ENCODE data around the gene ERICH6.
A peak's percentile ranks its signal among the peaks of the same experiment; 100 is the strongest.

The ERICH6 gene

DNA sequence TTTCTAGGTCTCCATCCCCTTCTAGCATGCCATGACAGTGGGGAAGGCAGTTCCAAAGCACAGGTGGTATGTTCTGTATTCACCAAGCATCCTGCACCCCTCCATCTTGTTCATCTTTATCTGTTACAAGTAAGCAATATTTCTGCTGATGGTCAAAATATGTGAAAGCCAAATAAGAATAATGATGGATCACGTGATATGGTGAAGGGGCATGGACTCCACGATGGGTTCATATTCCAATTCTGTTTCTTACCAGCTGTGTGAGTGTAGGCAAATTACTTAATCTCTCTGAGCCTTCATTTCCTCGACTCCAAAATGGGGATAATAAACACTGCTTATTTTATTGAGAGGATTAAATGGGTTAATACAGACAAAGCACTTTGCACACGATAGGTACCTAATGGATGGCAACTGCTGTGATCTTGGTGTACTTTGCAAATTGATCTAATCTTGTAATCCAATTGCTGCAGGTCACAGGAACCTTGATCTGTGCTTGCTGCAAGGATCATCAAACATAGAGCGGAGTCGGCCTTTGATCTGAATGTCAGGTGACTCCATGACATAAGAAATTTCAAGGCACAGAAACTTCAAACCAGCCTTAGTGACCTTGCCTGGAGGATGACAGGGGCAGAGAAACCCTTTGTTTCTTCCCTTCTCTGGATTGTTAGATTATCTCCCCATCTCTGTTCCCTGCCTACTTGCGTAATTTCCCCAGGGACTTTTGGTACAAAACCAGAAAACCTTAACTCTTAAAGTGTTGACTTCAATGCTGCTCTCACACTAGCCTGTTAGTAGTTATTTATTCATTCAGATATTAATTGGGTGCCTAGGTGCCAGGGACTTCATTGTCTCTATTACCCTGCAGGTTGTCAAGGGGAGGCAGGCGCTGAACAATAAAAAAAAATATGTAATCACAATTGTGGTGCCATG is 33.4 kb upstream of the ERICH6 start:
- DNase-seq = no peak

DNA sequence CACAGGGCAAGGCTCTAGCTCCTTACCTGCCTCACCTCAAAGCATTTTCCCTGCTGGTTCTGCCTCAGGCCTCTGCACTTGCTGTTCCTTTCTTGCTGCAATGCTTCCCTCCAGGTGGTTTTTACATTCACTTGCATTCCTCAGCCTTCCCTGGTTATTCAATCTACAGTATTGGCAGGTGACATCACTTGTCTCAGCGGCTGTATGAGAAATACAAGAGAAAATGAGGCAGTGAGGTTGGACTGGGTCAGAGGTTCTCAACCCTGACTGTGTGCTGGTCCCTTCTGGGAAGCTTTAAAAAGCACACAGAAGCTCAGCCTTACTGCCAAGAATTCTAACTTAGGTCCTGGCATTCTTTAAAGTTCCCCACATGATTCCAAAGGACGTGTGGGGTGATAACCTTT is 32.6 kb upstream of the ERICH6 start:
- DNase-seq = no peak

DNA sequence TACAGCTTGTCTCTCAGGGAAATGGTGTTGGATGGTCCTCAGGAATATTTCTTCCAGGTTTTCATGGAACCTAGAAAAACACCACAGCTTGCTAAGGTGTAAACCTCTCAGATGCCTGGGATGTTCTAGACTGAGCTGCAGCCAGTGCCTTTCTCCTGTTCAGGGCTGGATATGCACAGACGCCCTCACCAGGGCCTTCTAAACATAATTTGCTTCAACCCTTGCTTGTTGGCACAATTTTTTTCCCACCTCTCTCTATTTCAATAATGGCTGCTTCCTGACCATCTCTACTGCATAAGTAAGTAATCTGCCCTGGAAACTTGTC is 31.0 kb upstream of the ERICH6 start:
- no peak for DNase-seq

DNA sequence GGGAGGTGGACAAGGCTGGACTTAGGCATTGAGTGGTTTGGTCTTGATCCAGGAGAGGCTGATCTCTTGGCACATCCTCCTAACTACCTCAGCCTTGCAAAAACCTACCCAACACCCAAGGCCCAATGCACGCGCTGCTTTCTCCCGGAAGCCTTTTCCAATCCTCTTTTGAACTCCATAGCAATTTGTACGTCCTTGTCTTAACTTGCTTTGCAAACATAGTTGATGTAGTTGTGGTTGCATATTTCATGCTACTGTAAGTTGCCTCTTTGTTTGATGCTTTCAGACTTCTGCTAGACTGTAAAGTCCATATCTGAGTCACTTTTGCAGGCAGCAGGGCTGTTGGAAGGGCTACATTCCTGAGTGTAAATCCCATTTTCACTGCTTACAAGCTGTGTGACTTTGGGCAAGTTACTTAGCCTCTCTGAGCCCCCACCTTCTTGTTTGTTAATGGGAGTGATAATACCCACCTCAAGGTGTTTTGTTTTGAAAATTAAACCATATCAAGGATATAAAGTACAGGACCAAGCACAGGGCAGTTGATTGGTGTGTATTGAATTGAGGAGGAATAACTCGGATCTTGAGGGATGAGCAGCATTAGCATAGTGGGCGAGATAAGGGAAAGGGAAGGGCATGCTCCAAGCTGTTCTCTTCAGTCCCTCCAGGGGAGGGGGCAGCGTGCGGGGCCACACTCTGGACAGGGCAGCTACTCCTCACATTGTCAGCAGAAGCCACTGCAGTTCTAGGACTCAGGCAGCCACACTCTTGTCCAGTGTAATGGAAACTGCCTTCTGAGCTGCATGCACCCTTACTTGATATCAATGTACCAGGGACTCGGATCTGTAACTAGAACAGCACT is 30.4 kb upstream of the ERICH6 start:
- DNase-seq = no peak

DNA sequence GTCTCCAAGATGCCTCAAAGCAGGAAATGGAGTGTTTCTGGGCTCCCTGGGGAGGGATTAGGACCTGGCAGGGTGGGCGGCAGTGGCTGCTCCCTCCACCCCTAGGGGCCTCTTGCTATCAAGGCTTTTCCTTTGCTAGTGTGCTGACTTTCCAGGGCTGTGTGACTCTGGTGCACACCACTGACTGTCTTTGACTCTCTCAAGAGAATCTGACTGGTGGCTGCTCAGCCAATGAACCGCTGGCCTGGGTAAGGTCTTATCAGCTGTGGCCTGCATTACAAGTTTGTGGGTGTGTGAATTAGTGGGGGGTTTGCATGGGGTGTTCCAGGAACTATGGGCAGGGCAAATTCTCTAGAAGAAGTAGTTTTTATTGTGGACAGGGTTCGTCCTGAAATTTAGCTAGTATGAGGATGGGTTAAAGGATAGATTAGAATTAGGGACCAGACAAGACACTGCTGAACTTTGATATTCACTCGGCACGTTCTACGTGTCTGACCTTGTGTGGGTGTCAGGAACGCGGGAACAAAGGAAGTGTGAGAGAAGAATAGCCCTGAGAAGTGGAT is 29.7 kb upstream of the ERICH6 start:
- DNase-seq = no peak

DNA sequence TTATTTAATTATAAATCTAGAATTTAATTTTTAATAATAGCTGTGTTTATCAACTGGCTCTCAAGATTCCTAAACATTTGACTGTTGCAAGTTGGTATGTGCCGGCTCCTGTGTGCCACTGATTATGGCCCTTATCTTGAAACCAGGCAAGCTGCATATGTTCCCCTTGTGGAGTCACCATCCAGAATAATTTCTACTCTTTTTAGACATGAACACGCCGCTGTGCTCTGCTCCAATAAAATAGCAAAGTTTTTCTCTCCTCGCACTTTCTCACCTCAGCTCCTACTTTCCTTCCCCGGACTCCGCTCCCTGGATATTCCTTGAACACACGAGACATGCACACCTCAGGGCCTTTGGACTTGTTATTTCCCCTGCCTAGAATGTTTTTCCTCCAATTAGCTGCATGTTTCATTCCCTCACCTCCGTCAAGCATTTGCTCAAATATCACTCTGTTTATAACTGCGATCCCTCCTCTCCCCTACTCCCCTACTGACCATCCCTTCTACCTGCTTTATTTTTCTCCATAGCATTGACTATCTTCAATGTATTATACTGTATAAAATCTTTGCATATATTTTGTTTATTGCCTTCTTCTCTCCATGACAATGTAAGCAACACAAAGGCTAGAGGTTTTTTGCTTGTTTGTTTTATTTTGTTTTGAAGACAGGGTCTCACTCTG is 26.1 kb upstream of the ERICH6 start:
- no peak for DNase-seq

DNA sequence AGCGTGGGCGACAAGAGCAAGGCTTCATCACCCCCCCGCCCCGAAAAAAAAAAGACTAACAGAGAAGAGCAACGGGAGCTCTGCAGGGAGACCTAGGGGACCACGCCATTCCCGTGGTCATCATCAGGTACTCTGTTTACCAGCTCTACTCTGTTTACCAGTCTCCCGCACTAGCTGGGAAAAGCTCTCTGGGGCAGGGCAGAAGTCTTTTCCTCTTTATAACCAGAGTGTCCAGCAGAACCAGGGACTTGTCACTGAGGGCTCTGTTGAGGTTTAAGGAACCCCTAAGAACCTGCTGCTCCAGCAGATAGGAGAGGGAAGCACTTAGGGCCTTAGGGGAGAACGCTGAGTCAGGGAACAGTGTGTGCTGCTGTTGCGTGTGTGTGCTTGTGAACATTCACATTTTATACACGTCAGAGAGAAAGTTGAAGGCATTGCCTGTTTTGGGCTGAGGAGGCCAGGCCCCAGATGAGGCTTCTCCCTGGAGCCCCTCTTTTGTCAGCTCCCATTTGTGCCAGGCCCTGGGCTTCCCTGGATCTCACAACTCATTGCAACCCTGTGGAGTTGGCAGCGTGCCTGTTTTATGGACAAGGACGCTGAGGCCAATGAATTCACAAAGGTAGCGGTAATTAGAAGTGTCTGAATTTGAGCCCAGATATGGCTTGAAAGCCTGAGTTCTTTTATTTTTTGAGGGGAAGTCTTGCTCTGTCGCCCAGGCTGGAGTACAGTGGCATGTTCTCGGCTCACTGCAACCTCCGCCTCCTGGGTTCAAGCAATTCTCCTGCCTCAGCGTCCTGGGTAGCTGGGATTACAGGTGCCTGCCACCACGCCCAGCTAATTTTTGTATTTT is 24.2 kb upstream of the ERICH6 start:
- DNase-seq = no peak

DNA sequence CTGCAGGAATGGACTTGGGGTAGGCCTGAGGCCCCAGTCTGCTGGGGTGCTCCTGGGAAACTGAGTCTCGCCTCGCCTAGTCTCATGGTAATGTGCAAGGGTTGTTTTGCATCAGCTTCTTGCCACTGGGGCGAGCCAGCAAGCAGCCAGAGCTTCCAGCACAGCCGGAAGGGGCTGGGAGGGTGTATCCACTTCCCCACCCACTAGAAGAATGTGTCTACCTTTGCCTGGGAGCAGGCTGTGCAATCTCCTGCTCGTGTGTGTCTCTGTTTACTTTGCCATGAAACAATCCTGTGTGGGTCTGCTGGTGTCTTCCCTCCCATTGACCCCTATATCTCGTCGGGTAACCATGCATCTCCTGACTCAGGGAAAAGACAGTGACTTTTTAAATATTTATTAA is 21.8 kb upstream of the ERICH6 start:
- DNase-seq = no peak

DNA sequence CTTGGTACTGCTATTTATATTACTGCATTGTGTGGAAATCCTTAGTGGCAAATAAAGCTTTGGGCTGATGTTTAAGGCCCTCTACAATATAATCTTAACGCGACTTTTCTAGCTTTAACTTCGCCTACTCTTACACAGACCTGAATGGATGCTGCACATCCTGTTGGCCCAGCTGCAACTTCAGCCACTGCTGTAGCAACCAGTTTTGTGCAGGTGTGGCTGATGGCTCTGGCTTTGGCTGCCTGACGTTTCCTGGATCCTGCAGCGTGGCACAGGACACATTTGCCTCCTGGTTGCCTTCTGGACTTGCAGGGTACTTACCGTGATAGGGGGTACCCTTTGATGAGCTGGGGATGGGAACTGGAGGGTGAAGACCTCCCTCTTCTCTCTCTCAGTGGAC is 20.2 kb upstream of the ERICH6 start:
- DNase-seq = no peak

DNA sequence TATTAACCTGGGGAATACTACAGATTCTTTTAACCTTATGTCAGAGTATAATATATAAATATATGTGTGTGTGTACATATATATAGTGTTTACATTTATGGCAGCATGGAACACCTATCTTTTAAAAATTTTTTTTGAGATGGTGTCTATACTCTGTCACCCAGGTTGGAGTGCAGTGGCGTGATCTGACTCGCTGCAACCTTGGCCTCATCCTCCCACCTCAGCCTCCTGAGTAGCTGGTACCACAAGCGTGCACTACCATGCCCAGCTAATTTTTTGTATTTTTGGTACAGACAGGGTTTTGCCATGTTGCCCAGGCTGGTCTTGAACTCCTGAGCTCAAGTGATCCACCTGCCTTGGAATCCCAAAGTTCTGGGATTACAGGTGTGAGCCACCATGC is 18.5 kb upstream of the ERICH6 start:
- no peak for DNase-seq

DNA sequence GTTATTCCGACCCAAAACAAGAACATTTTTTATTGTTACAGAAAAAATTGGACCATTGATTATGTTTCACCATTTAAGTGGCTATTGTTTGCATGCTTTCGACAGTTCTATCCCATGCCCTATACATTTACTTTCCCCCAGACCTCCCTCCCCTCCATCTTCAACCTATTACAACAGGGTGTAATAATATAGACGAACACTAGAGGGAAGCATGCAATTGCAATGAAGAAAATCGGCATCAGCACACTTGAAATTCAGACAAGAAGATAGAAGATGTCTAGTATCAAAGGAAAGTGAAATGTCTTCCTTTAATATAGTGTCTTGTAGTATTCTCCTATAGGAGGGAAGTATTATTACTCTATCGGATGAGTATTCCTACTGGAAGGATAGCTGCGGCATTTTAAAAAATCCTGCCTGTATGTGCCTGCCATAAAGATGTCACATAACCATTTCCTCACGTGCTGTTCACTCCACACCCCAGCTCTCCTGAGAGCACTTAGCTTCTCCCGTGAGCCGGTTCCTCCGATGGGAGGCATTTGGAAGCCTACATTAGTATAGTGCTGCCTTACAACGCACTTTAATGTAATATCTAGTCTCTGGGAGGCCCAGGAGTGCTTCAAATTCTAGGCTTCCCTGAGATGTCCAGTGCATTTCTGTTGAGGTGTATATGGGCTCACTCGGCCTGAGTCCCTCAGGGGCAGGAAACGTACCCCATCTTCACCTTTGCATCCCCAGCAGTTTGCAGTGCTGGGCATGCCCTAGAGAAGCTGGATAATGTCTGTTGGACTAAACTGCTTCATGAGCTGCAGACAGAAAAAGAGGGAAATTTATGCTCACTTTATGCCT is 17.8 kb upstream of the ERICH6 start:
- DNase-seq = peak; percentile 50

DNA sequence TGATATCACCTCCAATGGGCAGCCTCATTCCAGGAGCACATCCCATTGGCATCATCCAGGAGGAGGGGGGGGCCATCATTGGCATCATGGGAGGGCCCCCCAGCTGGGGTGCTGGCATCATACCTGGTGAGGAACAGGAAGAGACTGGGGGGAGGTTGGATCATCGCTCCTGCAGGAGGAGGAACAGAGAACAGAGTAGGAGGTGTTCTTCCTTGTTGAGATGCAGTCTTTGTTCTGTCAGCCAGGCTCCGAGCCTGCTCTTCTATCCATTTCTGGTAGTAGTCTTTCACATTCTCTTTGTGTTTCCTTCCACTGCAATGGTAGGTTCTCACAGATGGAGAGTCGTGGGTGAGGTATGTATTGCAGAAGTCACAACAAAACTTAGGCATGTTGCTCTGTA is 16.7 kb upstream of the ERICH6 start:
- DNase-seq = no peak

DNA sequence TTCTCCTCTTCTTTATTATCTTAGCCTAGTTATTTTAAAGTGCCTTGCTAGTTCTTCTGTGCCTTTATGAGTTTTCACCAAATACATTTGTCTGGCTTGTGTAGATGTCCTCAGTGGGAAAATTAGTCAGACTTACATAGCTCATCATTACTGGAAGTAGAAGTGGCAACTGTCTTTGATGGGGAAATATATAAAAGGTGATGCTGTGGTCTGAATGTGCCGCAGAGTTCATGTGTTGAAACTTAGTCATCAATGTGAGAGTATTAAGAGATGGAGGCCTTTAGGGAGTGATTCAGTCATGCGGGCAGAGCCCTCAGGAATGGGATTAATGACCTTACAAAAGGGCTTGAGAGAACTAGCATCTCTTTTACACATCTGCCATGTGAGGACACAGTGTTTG is 6.4 kb upstream of the ERICH6 start:
- no peak for DNase-seq

DNA sequence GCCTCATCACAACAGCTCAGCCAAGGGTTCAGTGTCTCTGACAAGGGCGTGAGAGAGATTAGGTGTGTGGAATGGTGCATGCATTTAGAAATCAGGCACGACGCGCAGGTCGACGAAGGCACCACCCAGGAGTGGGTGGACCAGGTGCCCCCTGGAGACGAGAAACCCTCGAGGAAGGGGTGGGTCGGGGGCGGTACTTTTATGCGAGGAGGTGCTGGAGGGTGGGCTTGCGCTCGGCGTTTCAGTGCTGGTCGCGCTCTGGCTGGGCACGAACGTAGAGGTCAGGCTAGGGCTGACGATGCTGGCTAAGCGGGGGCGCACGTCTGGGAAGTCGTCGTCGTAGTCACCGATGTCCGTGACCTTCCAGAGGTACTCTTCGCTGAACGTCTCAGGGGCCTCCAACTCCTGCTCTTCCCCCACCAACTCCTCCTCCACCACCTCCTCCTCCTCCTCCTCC is 393 bp downstream of the ERICH6 start:
- DNase-seq = no peak

DNA sequence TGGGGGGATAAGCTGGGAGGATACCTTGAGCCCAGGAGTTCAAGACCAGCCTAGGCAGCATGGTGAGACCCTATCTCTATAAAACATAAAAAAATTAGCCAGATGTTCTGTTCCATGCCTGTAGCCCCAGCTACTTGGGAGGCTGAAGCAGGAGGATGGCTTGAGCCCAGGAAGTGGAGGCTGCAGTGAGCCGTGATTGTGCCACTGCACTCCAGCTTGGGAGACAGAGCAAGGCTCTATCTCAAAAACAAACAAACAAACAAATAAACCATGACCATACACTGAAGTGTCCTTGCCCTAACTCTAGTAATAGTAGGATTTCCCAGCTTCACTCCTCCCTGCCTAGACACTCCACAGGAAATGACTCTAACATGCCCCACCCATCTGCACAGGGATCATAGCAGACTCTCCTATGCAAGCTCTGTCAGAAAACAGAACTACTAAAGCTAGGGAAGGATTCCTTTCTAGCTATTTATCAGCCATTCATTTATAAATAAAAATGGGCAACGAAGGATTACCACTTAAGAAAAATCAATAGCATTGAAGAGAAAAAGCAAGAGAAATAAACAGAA is 4.6 kb downstream of the ERICH6 start:
- DNase-seq = no peak

DNA sequence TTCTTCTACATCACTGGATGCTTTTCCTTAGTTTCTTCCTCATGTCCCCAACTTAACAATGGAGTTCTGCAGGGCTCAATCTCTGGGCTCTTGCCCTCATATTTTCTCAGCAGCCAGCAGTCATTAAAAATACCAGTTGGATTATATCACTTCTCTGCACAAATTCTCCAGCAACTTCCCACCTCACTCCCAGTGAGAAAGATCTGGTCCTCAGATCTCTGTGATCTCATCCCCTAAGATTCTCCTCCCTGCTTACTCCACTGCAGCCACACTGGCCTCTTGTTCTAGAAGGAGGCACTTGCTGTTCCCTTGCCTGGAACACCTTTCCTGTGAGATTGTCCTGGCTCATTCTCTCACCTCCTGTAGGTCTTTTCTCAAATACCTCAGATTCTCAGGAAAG is 6.1 kb downstream of the ERICH6 start:
- DNase-seq = no peak

DNA sequence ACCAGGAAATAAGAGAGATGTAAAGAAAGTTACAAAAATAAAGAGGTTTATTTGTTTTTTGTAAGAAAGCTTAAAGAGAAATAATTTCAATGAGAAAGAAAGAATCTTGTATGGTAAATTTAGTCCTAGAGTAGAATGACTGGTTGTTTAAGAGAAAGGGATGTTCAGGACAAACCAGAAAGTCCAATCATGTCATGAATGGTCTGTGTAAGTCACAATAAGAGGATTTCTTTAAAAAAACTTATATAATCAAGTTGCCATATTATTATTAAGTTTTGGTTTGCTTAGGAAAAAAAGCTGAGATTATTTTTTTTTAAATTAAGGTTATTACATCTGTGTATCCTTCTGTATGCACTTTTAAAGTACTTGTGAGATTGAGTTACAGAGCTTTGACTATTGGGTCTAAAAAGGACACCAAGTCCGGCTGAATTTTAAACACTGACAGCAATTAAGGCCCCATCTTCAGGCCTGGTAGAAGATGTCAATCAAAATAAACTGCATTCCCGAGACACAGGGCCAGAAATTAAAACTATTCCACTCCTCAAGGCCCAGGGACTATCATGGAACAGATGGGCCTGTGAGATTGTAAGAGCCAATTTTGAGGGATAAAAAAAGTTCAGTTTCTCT is 12.2 kb downstream of the ERICH6 start:
- DNase-seq = no peak

DNA sequence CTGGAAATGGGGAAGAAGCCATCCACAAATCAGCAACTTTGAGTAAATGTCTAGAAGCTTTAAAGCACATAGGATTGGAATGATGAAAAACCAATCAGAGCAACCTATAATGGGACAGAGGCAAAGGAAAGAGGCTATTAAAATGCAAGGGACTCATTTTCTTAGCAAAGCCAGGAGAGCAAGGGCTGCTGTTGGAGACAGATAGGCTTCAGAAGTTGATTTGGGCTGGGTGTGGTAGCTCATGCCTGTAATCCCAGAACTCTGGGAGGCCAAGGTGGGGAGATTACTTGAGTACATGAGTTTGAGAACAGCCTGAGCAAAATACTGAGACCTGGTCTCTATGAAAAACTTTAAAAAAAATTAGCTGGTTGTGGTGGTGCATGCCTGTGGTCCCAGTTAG is 16.1 kb downstream of the ERICH6 start:
- DNase-seq = no peak

DNA sequence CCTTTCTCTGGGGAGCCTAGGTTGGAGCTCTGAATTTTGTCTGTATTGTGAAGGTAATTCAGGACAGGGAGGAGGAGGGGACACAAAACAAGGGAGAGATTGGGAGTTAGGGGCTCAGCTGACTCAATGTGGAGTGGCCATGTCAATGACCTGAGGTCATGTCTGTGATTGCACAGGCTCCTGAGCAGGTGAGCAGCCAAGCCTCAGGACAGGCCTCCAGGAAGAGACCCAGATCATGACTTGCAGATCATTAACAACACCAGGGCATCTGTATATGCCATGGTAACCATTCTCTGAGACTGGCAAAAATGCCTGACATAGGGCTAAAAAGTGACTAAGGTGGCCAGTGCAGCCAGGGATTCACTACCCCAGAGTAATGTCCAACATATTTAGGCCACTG is 20.9 kb downstream of the ERICH6 start:
- DNase-seq = no peak

DNA sequence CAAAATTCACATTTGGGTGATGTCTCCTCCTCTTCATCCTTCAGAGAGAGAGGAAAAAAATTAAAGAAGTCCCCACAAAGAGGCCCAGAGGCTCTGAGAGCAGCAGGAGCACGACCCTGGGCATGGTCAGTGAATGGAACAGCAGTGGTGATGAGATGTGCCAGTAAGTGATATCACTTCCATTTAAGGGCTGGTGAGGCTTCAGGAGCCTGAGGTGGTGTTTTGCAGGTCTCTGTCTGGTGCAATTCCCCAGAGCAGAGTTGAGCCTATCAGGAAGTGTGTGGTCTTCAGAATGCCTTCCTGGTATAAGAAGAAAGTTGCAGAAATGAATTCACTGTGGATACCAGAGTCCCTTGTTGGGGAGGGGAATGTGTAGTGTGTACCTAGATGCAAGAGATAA is 21.4 kb downstream of the ERICH6 start:
- no peak for DNase-seq
